Gastrocnemius medialis (tissue), 4 donors: ENCODE measurements around the gene SNCA.

Source experiments
- CTCF ChIP-seq, 5 experiments: fragments of 450-650 bp in 3 of 5; fragments of 200-600 bp in 2 of 5; sonication (generic) in 2 of 5; IDR thresholded peaks in 4 of 5; conservative IDR thresholded peaks in 1 of 5; 1 replicate in 4 of 5; 2 replicates in 1 of 5; pipeline ENCODE4 v1.5.1; 2016 to 2019; ENCODE audit warnings: antibody characterized with exemption in 5 of 5, mild to moderate bottlenecking in 3 of 5, moderate library complexity in 3 of 5
- POLR2A ChIP-seq, 2 donors: fragments of 450-650 bp; IDR thresholded peaks; one replicate each; pipeline ENCODE4 v1.6.1; 2017; ENCODE audit warnings: antibody characterized with exemption in 2 of 2, mild to moderate bottlenecking in 2 of 2, moderate library complexity in 2 of 2

- no peak for TF ChIP-seq CTCF (IDR thresholded peaks at IDR 0.05 in 4 of 5, conservative IDR thresholded peaks at IDR 0.05 in 1 of 5)
- no peak for TF ChIP-seq POLR2A (IDR thresholded peaks at IDR 0.05)
These were observed 114.4 kb downstream of the SNCA start for GRCh38 chr4:89722517-89722916.
